K562 (cell line): ENCODE results near the gene ACAD10. TPM values are rescaled to one million over a fixed set of nuclear protein-coding genes. Genes with fewer than 3 reads are reported as not detected.
A peak's percentile ranks its signal among the peaks of the same experiment; 100 is the strongest.

Experiments used
- FOXP1 ChIP-seq: sonication (generic); formaldehyde crosslinking; IDR thresholded peaks from 2 replicates; pipeline ENCODE4 v1.8.0; 2022; ENCODE audit warnings: mild to moderate bottlenecking, missing genetic modification reagents
- GATAD2A ChIP-seq: fragments of 450-650 bp; IDR thresholded peaks from 2 replicates; pipeline ENCODE4 v1.6.1; 2017
- L3MBTL2 ChIP-seq: fragments of 450-650 bp; IDR thresholded peaks from 2 replicates; pipeline ENCODE4 v1.6.1; 2016; ENCODE audit warnings: mild to moderate bottlenecking, moderate library complexity
- MEIS2 ChIP-seq: fragments of 450-650 bp; IDR thresholded peaks from 2 replicates; pipeline ENCODE4 v1.6.1; 2014; ENCODE audit warnings: mild to moderate bottlenecking; ENCODE audit not compliant: partially characterized antibody
- PCBP1 ChIP-seq: fragments of 200-400 bp; formaldehyde crosslinking; IDR thresholded peaks from 2 replicates; pipeline ENCODE4 v1.6.1; 2018; ENCODE audit warnings: mild to moderate bottlenecking, low read depth, low read length; ENCODE audit not compliant: poor library complexity, severe bottlenecking
- RBM17 ChIP-seq: fragments of 200-400 bp; formaldehyde crosslinking; IDR thresholded peaks from 2 replicates; pipeline ENCODE4 v1.6.1; 2017; ENCODE audit warnings: low read depth, mild to moderate bottlenecking, low read length, borderline replicate concordance
- SMAD3 ChIP-seq: fragments of 450-650 bp; formaldehyde crosslinking; conservative IDR thresholded peaks from 2 replicates; pipeline ENCODE4 v1.4.0; 2020; ENCODE audit warnings: mild to moderate bottlenecking
- YY1 ChIP-seq, 3 experiments: IDR thresholded peaks; 2 replicates each; pipeline ENCODE4 v1.6.1; 2011; ENCODE audit warnings: low read length in 2 of 3, mild to moderate bottlenecking in 2 of 3, moderate library complexity in 2 of 3, borderline replicate concordance in 1 of 3, control low read depth in 1 of 3, low read depth in 1 of 3; ENCODE audit not compliant: insufficient read depth in 3 of 3, insufficient replicate concordance in 2 of 3, control insufficient read depth in 1 of 3, insufficient read length in 1 of 3; ENCODE audit errors: extremely low read depth in 1 of 3
- ZNF232 ChIP-seq: sonication (generic); formaldehyde crosslinking; IDR thresholded peaks from 2 replicates; pipeline ENCODE4 v1.8.0; 2022; ENCODE audit warnings: mild to moderate bottlenecking, missing genetic modification reagents
- ZNF280A ChIP-seq: fragments of 450-650 bp; IDR thresholded peaks from 2 replicates; pipeline ENCODE4 v1.6.1; 2018; ENCODE audit warnings: mild to moderate bottlenecking, low read depth; ENCODE audit not compliant: partially characterized antibody
- ZNF3 ChIP-seq: fragments of 250-450 bp; sonication (Bioruptor Pico); IDR thresholded peaks from 2 replicates; pipeline ENCODE4 v1.5.0; 2021; ENCODE audit warnings: mild to moderate bottlenecking, moderate library complexity
- ZNF449 ChIP-seq: fragments of 250-450 bp; sonication (Bioruptor Pico); IDR thresholded peaks from 2 replicates; pipeline ENCODE4 v1.8.0; 2022; ENCODE audit warnings: moderate library complexity, mild to moderate bottlenecking, inconsistent platforms
- polyA plus RNA-seq, 8 experiments: library from polyadenylated mRNA; depleted of rRNA in 4 of 8; stranded (reverse) in 5 of 8; unstranded in 3 of 8; fragments of >200 nt; fragmentation: Nextera tagmentation in 2 of 8; fragmentation: Illumina TruSeq in 1 of 8; extraction: Ambion mirVana in 2 of 8; extraction: Trizol in 1 of 8; gene quantifications; 2 replicates each; pipeline versions ENCODE4 v1.2.1 to v1.2.3, GENCODE V29; 2011 to 2014; ENCODE audit warnings: inconsistent platforms in 1 of 8, missing spikeins in 1 of 8
- total RNA-seq, 7 experiments: library from RNA; depleted of rRNA in 6 of 7; stranded (reverse); fragments of >200 nt in 6 of 7; fragmentation: Illumina TruSeq in 2 of 7; extraction: Trizol in 2 of 7; gene quantifications; 2 replicates each; pipeline versions ENCODE4 v1.2.1 to v1.2.3, GENCODE V29; 2011 to 2021; ENCODE audit warnings: low replicate concordance in 1 of 7
- TF ChIP-seq, protein P1 (sequence below): fragments of 250-450 bp; sonication (Bioruptor Pico); IDR thresholded peaks from 2 replicates; pipeline ENCODE4 v1.5.0; 2022; ENCODE audit warnings: mild to moderate bottlenecking
- TF ChIP-seq, protein P2 (sequence below), 2 experiments: IDR thresholded peaks in 1 of 2; conservative IDR thresholded peaks in 1 of 2; 2 replicates each; pipeline ENCODE4 v1.6.1; 2016; ENCODE audit warnings: low read depth in 2 of 2, mild to moderate bottlenecking in 1 of 2, missing compliant biosample characterization in 1 of 2, missing genetic modification characterization in 1 of 2, moderate library complexity in 1 of 2
- TF ChIP-seq, protein P3 (sequence below): sonication (generic); formaldehyde crosslinking; IDR thresholded peaks from 2 replicates; pipeline ENCODE4 v1.5.0; 2020; ENCODE audit warnings: missing genetic modification reagents

The ACAD10 gene
- total and polyA plus RNA-seq, 9 of the 15 experiments (the other 6 are each of a cell fraction or from before 2014, with no cell fraction given): 2.3 to 19.2 (median 12.0) TPM

DNA sequence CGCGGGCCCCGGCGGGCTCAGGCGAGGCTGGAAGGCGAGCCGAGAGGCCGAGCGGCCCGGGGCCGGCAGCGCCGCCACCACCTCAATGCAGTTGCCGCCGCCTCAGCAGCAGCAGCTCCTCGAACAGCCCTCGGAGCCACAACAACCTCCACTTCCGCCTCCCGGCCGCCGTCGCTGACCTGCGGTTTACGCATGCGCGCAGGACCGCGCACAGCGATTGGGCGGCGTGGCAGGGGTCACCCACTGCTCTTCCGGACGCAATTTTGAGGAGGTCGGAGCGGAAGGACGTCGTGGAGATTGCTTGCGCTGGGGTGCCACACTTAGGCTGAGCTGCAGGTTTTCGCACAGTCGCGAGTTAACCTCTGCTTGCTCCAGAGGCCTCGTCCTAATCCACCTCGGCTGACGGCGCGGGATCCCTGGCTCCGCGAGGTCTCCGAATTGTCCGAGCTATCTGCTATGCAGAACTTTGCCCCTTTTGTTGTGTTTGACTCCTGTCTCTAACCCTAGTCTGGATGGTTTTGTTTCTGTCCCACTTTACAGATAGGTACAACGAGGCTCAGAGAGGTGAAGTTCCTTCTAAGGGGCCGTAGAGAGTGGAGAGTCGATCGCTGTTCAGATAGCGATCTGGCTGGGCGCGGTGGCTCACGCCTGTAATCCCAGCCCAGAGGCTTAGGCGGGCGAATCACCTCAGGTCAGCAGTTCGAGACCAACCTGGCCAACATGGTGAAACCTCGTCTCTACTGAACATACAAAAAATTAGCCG is at the start of gene ACAD10, which contains the start of gene BRAP (continued):
- TF ChIP-seq, protein P1, sequence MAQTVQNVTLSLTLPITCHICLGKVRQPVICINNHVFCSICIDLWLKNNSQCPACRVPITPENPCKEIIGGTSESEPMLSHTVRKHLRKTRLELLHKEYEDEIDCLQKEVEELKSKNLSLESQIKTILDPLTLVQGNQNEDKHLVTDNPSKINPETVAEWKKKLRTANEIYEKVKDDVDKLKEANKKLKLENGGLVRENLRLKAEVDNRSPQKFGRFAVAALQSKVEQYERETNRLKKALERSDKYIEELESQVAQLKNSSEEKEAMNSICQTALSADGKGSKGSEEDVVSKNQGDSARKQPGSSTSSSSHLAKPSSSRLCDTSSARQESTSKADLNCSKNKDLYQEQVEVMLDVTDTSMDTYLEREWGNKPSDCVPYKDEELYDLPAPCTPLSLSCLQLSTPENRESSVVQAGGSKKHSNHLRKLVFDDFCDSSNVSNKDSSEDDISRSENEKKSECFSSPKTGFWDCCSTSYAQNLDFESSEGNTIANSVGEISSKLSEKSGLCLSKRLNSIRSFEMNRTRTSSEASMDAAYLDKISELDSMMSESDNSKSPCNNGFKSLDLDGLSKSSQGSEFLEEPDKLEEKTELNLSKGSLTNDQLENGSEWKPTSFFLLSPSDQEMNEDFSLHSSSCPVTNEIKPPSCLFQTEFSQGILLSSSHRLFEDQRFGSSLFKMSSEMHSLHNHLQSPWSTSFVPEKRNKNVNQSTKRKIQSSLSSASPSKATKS (CRISPR knock-in tag): no peak
- TF ChIP-seq L3MBTL2: peak; percentile 80
- no peak for TF ChIP-seq PCBP1
- peak; percentile 83; the same call in 1 of the 2 replicates for TF ChIP-seq FOXP1 (CRISPR knock-in tag)
- TF ChIP-seq ZNF3 (CRISPR knock-in tag): no peak
- TF ChIP-seq, protein P2, sequence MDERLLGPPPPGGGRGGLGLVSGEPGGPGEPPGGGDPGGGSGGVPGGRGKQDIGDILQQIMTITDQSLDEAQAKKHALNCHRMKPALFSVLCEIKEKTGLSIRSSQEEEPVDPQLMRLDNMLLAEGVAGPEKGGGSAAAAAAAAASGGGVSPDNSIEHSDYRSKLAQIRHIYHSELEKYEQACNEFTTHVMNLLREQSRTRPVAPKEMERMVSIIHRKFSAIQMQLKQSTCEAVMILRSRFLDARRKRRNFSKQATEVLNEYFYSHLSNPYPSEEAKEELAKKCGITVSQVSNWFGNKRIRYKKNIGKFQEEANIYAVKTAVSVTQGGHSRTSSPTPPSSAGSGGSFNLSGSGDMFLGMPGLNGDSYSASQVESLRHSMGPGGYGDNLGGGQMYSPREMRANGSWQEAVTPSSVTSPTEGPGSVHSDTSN (CRISPR knock-in tag; IDR thresholded peaks at IDR 0.05; ENCODE audit: low read depth): no peak
- TF ChIP-seq, protein P2 (tag; conservative IDR thresholded peaks at IDR 0.05; ENCODE audit: low read depth): no peak
- TF ChIP-seq ZNF449 (CRISPR knock-in tag): no peak
- TF ChIP-seq ZNF232 (CRISPR knock-in tag): no peak
- TF ChIP-seq RBM17: no peak
- TF ChIP-seq MEIS2: peak; percentile 66
- peak in 2 of 3 experiments; percentile 63 to 74 for TF ChIP-seq YY1 (IDR thresholded peaks at IDR 0.05; ENCODE audit: borderline replicate concordance in 1 of 3, control insufficient read depth in 1 of 3, extremely low read depth in 1 of 3, insufficient read depth in 3 of 3, insufficient read length in 1 of 3, insufficient replicate concordance in 2 of 3, low read depth in 1 of 3, low read length in 2 of 3)
- TF ChIP-seq ZNF280A: no peak
- TF ChIP-seq GATAD2A: 0 out of 2 replicates have a peak, but pooled peaks have one; percentile 41
- TF ChIP-seq, protein P3, sequence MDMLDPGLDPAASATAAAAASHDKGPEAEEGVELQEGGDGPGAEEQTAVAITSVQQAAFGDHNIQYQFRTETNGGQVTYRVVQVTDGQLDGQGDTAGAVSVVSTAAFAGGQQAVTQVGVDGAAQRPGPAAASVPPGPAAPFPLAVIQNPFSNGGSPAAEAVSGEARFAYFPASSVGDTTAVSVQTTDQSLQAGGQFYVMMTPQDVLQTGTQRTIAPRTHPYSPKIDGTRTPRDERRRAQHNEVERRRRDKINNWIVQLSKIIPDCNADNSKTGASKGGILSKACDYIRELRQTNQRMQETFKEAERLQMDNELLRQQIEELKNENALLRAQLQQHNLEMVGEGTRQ: no peak
- TF ChIP-seq SMAD3: 0 out of 2 replicates have a peak, but pooled peaks have one; percentile 18
